D721Med (cell line): ENCODE measurements around the gene KATNBL1.
"Not testable (repeated sequence)": the region's sequence is repeated elsewhere in the genome, so short reads cannot be mapped to it uniquely, and the experiment has no call there.

Experiments
- DNase-seq: peaks from one replicate; pipeline ENCODE4 v3.0.0; 2011; ENCODE audit warnings: low spot score; ENCODE audit not compliant: insufficient read length
- FAIRE-seq: peaks from 2 replicates; lab custom pipeline; 2011; peaks lifted over from hg19 to GRCh38; lab: Jason Lieb, UNC
- TF ChIP-seq, protein P1 (sequence below): IDR thresholded peaks from 2 replicates; pipeline ENCODE4 v1.5.1; 2012; ENCODE audit warnings: mild to moderate bottlenecking, control low read depth; ENCODE audit not compliant: insufficient read depth; ENCODE audit errors: missing control alignments

The KATNBL1 gene

DNA sequence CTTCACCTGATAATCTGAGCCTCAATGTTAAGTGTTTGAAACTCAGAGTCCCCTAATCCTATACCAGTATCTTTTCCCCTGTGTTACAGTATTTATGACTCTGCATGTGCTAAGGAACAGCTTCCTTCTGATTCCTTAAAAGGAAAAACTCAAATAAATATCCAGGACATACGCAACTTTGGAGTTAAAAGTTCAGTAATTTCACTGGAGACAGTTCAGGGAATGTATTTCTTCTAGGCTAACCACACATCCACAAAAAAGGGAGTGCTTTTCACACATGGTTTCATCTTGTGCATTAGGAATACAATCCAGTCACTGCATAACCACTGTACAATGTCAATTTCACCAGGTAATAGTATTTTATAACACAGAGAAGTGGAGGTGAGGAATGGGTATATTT, 77.0 kb downstream of the KATNBL1 start:
- TF ChIP-seq, protein P1, sequence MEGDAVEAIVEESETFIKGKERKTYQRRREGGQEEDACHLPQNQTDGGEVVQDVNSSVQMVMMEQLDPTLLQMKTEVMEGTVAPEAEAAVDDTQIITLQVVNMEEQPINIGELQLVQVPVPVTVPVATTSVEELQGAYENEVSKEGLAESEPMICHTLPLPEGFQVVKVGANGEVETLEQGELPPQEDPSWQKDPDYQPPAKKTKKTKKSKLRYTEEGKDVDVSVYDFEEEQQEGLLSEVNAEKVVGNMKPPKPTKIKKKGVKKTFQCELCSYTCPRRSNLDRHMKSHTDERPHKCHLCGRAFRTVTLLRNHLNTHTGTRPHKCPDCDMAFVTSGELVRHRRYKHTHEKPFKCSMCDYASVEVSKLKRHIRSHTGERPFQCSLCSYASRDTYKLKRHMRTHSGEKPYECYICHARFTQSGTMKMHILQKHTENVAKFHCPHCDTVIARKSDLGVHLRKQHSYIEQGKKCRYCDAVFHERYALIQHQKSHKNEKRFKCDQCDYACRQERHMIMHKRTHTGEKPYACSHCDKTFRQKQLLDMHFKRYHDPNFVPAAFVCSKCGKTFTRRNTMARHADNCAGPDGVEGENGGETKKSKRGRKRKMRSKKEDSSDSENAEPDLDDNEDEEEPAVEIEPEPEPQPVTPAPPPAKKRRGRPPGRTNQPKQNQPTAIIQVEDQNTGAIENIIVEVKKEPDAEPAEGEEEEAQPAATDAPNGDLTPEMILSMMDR, result no peak
- FAIRE-seq, result peak; percentile 63
- no peak for DNase-seq

DNA sequence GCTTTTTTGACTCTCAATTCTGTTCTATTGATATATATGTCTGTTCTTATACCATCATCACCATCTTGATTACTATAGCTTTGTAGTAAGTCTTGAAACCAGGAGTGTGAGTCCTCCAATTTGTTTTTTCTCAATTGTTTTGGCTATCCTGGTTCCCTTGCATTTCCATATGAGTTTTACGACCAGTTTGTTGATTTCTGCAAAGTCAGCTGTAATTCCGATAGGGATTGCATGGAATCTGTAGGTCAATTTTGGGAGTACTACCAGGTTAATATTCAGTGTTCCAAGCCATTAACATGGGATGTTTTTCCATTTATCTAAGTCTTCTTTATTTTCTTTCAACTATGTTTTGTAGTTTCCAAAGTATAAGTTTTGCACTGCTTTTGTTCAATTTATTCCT, 81.0 kb downstream of the KATNBL1 start:
- no peak for FAIRE-seq
- TF ChIP-seq, protein P1, result no peak
- no peak for DNase-seq

DNA sequence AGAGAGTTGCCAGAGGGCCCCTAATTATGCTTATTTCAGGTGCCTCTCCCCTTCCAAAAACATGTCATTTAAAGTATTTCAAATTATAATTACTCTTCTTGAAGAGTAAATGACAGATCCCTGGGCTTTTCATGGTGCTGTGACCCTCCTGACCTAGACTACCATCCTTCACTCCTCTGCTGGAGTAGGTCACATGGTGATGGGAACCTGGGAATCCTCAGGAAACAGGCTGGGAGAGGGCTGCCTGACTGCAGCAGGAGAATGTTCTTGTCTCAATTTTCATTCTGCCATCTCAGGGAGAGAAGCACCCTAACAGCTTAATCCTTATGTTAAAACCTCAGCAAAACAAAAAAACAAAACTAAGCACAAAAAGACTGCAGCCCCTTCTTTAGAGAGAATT, 83.4 kb downstream of the KATNBL1 start:
- TF ChIP-seq, protein P1, result no peak
- DNase-seq (no peak), FAIRE-seq (no peak)

DNA sequence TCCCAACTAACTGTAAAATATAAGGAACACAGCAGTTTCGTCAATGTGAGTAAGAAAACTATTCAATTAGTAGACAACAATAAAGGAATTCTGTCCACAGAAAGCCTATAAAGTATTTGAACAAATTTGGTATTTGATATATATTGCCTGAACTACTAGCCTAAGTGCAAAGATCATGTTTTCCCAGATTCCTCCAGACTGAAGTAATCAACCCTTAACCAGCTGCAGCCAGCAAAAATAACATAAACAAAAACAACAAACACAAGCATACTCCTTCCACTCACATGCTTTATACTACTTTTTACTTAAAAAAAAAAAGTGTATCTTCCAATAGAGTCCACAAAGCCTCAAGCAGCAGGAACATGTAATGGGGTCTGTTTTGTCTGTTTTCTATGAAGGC, 84.0 kb downstream of the KATNBL1 start:
- TF ChIP-seq, protein P1, result no peak
- DNase-seq, result no peak
- FAIRE-seq, result no peak

DNA sequence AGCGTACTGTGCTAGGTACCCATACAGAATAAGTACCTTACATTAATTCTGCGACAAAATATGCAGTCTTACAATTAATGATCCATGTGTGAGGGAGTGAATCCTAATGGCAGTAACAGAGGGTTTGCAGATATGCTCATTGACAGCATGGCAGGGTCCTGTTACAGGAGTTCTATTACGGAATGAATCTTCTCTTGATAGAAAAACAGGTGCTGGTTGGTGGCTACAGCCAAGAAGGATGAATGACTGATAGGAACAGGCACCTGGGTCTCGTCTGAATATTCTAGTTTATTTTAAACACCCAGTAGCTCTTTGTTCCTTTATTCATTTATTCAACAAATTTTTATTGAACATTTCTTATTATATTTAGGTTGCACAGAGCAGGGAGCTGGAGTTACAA, 85.2 kb downstream of the KATNBL1 start:
- TF ChIP-seq, protein P1, result no peak
- DNase-seq (no peak), FAIRE-seq (no peak)

DNA sequence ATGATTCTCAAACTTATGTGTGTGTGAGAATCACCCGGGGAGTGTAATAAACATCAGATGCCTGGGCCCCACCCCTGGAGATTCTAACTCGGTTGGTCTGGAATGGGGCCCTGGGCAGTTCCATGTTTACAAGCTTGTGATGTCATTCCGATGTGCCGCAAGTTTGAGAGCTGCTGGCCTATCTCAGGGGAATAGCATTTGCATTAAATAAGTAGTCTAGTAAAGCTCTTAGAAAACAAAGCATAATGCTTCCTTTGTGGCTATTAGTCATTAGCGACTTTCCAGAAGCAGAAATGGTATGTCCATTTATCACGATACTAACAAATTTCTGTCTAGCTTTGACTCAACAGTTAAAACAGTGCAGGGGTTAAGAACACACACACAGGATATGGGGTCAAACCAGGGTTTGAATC, 87.1 kb downstream of the KATNBL1 start:
- DNase-seq (no peak), FAIRE-seq (no peak)
- TF ChIP-seq, protein P1, result no peak

DNA sequence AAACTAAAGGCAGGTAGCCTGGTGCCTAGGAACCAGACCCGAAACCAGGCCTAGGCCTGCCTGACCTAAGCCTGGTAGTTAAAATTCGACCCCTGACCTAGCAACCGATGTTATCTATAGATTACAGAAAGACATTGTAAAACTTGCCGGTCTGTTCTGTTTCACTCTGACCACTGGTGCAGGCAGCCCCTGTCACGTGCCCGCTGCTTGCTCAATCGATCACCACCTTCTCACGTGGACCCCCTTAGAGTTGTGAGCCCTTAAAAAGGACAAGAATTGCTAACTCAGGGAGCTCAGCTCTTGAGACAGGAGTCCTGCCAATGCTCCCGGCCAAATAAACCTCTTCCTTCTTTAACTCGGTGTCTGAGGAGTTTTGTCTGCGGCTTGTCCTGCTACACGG, 88.1 kb downstream of the KATNBL1 start:
- DNase-seq, FAIRE-seq: not testable (repeated sequence)

DNA sequence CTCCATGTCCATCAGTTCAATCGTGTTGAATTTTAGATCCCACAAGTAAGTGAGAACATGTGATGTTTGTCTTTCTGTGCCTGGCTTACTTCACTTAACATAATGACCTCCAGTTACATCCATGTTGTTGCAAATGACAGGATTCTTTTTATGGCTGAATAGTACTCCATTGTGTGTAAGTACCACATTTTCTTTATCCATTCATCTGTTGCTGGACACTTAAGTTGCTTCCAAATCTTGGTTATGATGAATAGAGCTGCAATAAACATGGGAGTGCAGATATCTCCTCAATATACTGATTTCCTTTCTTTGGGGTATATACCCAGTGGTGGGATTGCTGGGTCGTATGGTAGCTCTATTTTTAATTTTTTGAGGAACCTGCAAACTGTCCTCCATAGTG, 89.5 kb downstream of the KATNBL1 start:
- FAIRE-seq, DNase-seq: not testable (repeated sequence)
